GM19239 (cell line): ENCODE results near the gene NRARP.

ENCODE experiments used
- DNase-seq: peaks from one replicate; pipeline ENCODE4 v3.0.0; 2011; ENCODE audit warnings: low spot score; ENCODE audit not compliant: insufficient read length
- FAIRE-seq: peaks from 2 replicates; lab custom pipeline; 2011; peaks lifted over from hg19 to GRCh38; lab: Jason Lieb, UNC

NRARP gene

GRCh38 chr9:137301081-137301947, 757 bp downstream of the NRARP start:
- FAIRE-seq (peak; percentile 4), DNase-seq (no peak)

- DNase-seq, result no peak
- peak; percentile 4 for FAIRE-seq
These were observed 1.4 kb downstream of the NRARP start for GRCh38 chr9:137300567-137301080.

- DNase-seq (no peak), FAIRE-seq (no peak)
These were observed 2.1 kb downstream of the NRARP start for GRCh38 chr9:137299938-137300337.

- no peak for FAIRE-seq
These were observed 2.9 kb downstream of the NRARP start for GRCh38 chr9:137299203-137299565.

GRCh38 chr9:137298401-137299202, 3.5 kb downstream of the NRARP start:
- DNase-seq (no peak), FAIRE-seq (no peak)

More at GRCh38 chr9:137299203-137299565, 2.9 kb downstream of the NRARP start:
- no peak for DNase-seq

- DNase-seq, result no peak
These were observed 4.1 kb downstream of the NRARP start for GRCh38 chr9:137297966-137298365.

GRCh38 chr9:137296670-137297664, 5.1 kb downstream of the NRARP start:
- FAIRE-seq (no peak), DNase-seq (no peak)

More at GRCh38 chr9:137297966-137298365, 4.1 kb downstream of the NRARP start:
- no peak for FAIRE-seq

GRCh38 chr9:137295849-137296669, 6.0 kb downstream of the NRARP start:
- DNase-seq (no peak), FAIRE-seq (no peak)

GRCh38 chr9:137295238-137295811, 6.7 kb downstream of the NRARP start:
- peak; percentile 97 for DNase-seq

GRCh38 chr9:137294681-137295237, 7.3 kb downstream of the NRARP start:
- FAIRE-seq (no peak), DNase-seq (no peak)

More at GRCh38 chr9:137295238-137295811, 6.7 kb downstream of the NRARP start:
- FAIRE-seq, result no peak

GRCh38 chr9:137294091-137294680, 7.9 kb downstream of the NRARP start:
- no peak for FAIRE-seq

GRCh38 chr9:137293482-137294090, 8.5 kb downstream of the NRARP start:
- FAIRE-seq (no peak), DNase-seq (no peak)

More at GRCh38 chr9:137294091-137294680, 7.9 kb downstream of the NRARP start:
- no peak for DNase-seq

- DNase-seq, result no peak
- FAIRE-seq, result no peak
These were observed 9.0 kb downstream of the NRARP start for GRCh38 chr9:137293094-137293481.

GRCh38 chr9:137286975-137287383, 15.1 kb downstream of the NRARP start:
- FAIRE-seq, result no peak
- no peak for DNase-seq

- FAIRE-seq, result no peak
- no peak for DNase-seq
These were observed 20.5 kb downstream of the NRARP start for GRCh38 chr9:137281345-137282116.

- FAIRE-seq (no peak), DNase-seq (no peak)
These were observed 21.4 kb downstream of the NRARP start for GRCh38 chr9:137280474-137281344.
